SU-DHL-6 (cell line): ENCODE results near the gene NFKBIA.

Experiments
- H2AFZ ChIP-seq: fragments of 200-600 bp; sonication (generic); 2 replicates; pipeline ENCODE4 v1.6.1; 2014; ENCODE audit warnings: low read depth, mild to moderate bottlenecking, moderate library complexity, mixed read lengths, antibody characterized with exemption, low read length; ENCODE audit not compliant: severe bottlenecking
- H3F3A ChIP-seq: fragments of 200-600 bp; shearing (Covaris generic); 2 replicates; pipeline ENCODE4 v1.6.0; 2016; ENCODE audit warnings: antibody characterized with exemption, mild to moderate bottlenecking; ENCODE audit not compliant: insufficient read depth
- H3K27ac ChIP-seq: fragments of 200-600 bp; sonication (generic); 2 replicates; pipeline ENCODE4 v1.5.1; 2016; ENCODE audit warnings: low read depth, mild to moderate bottlenecking, low read length, moderate library complexity, mixed read lengths
- H3K27me3 ChIP-seq: fragments of 200-600 bp; sonication (generic), shearing (Covaris generic); 2 replicates; pipeline ENCODE4 v1.6.0; 2014; ENCODE audit warnings: mild to moderate bottlenecking, low read length
- H3K36me3 ChIP-seq: fragments of 200-600 bp; sonication (generic); 2 replicates; pipeline ENCODE4 v1.6.1; 2014; ENCODE audit warnings: mild to moderate bottlenecking, low read length, mixed read lengths
- H3K4me2 ChIP-seq: fragments of 300-600, 200-600 bp; shearing (Covaris generic), sonication (generic); 2 replicates; pipeline ENCODE4 v1.6.0; 2014; ENCODE audit warnings: low read length, low read depth, mild to moderate bottlenecking; ENCODE audit not compliant: poor library complexity, severe bottlenecking
- H3K4me3 ChIP-seq: fragments of 200-600 bp; sonication (generic); 2 replicates; pipeline ENCODE4 v1.5.1; 2014; ENCODE audit warnings: antibody characterized with exemption, low read length, mild to moderate bottlenecking, mixed read lengths; ENCODE audit not compliant: insufficient read depth, poor library complexity, severe bottlenecking
- H3K79me2 ChIP-seq: fragments of 200-600 bp; sonication (generic); 2 replicates; pipeline ENCODE4 v1.6.1; 2014; ENCODE audit warnings: mild to moderate bottlenecking, low read length, moderate library complexity; ENCODE audit not compliant: insufficient read depth
- H3K9ac ChIP-seq: fragments of 200-600 bp; sonication (generic); 2 replicates; pipeline ENCODE4 v1.7.0; 2014; ENCODE audit warnings: mild to moderate bottlenecking, low read length
- H3K9me2 ChIP-seq: fragments of 200-600 bp; sonication (generic); replicated peaks from 2 replicates; pipeline ENCODE4 v1.6.1; 2014; ENCODE audit warnings: low read length; ENCODE audit not compliant: insufficient read depth
- H3K9me3 ChIP-seq: fragments of 200-600 bp; sonication (generic); 2 replicates; pipeline ENCODE4 v1.6.1; 2014; ENCODE audit warnings: low read length, mixed read lengths; ENCODE audit not compliant: insufficient read depth
- H4K20me1 ChIP-seq: fragments of 200-600 bp; sonication (generic); 2 replicates; pipeline ENCODE4 v1.6.1; 2014; ENCODE audit warnings: low read depth, mild to moderate bottlenecking, antibody characterized with exemption, low read length, moderate library complexity, mixed read lengths
- CTCF ChIP-seq: fragments of 200-600 bp; sonication (generic); IDR thresholded peaks from one replicate; pipeline ENCODE4 v1.5.1; 2017; ENCODE audit warnings: antibody characterized with exemption, mild to moderate bottlenecking, low read length, moderate library complexity; ENCODE audit not compliant: insufficient read depth, poor library complexity, severe bottlenecking
- EZH2phosphoT487 ChIP-seq: fragments of 200-600 bp; sonication (generic), shearing (Covaris generic); conservative IDR thresholded peaks from 2 replicates; pipeline ENCODE4 v1.6.1; 2018; ENCODE audit warnings: mild to moderate bottlenecking, antibody characterized with exemption, low read length, moderate library complexity, mixed read lengths

NFKBIA gene

DNA sequence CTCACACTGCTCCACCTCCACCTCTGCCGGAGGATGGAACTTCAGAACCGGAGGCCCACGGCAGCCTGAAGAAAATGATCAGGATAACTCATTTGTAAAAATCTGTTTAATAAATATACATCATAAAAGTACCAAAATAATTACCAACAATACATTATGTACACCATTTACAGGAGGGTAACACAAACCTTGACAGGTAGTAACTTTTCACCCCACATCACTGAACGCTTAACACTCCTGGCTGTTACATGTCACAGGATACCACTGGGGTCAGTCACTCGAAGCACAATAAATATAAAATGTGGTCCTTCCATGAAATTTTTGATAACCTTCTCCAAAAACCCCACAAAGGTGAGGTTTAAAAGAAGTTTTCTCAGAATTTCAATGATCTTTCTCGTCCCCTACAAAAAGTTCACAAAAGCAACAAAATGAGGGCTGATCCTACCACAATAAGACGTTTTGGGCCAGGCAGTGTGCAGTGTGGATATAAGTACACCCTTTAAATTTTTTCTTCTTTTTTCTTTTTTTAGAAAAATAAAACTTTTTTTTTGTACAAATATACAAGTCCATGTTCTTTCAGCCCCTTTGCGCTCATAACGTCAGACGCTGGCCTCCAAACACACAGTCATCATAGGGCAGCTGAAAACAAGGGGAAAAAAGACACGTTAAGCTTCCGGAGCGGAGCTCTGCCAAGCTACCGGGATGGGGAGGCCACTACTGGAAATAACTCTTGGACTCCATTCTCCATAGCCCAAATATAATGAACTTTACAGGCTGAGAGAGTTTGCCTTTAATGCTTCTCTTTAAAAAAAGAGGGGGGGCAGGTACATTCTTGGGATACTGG, 2.9 kb downstream of the NFKBIA start:
- peak overlapping the region; percentile 86; the same call in 1 of the 2 replicates for H3K27ac ChIP-seq
- H2AFZ ChIP-seq, result no peak overlapping the region
- H3K9ac ChIP-seq, result no peak overlapping the region
- H3K9me3 ChIP-seq, result no peaks in the 10 kb centered on the region
- H3K4me3 ChIP-seq, result no peak overlapping the region
- H4K20me1 ChIP-seq, result peaks cover 4% of the 10 kb centered on the region; the same call in 1 of the 2 replicates
- no peak for TF ChIP-seq EZH2phosphoT487
- no peak for TF ChIP-seq CTCF
- no peaks in the 10 kb centered on the region for H3K27me3 ChIP-seq
- peak overlapping the region; percentile 91 for H3K4me2 ChIP-seq
- H3K79me2 ChIP-seq, result peaks cover 11% of the 10 kb centered on the region; the same call in 1 of the 2 replicates
- no peaks in the 10 kb centered on the region for H3K9me2 ChIP-seq
- peaks cover 33% of the 10 kb centered on the region for H3K36me3 ChIP-seq
- H3F3A ChIP-seq, result peaks cover 61% of the 10 kb centered on the region

GRCh38 chr14:35400648-35401421, 3.7 kb downstream of the NFKBIA start:
- H3K27ac ChIP-seq, result peak overlapping the region; percentile 19; the same call in 1 of the 2 replicates
- H3K36me3 ChIP-seq, result peaks cover 33% of the 10 kb centered on the region
- peaks cover 53% of the 10 kb centered on the region for H3F3A ChIP-seq

More at GRCh38 chr14:35400648-35401421, 3.7 kb downstream of the NFKBIA start:
- TF ChIP-seq CTCF (no peak), EZH2phosphoT487 (no peak)
- Histone ChIP-seq H3K79me2 (peaks cover 11% of the 10 kb centered on the region; the same call in 1 of the 2 replicates), H3K9ac (no peak overlapping the region), H3K4me3 (no peak overlapping the region), H3K9me2 (no peaks in the 10 kb centered on the region), H3K4me2 (peak overlapping the region; percentile 91), H3K9me3 (no peaks in the 10 kb centered on the region), H3K27me3 (no peaks in the 10 kb centered on the region), H4K20me1 (peaks cover 4% of the 10 kb centered on the region; the same call in 1 of the 2 replicates), H2AFZ (no peak overlapping the region)
